Endothelial cell of umbilical vein (primary cell): Measurements from ENCODE around the gene TMSB10. TPM values are rescaled to one million over a fixed set of nuclear protein-coding genes. Genes with fewer than 3 reads are reported as not detected.
A peak's percentile ranks its signal among the peaks of the same experiment; 100 is the strongest.

Experiments
- BruUV-seq: library from RNA; stranded (reverse); fragments of 400-500 nt; replicated peaks from 2 replicates; lab custom pipeline; 2021; lab: Mats Ljungman, UMichigan
- CTCF ChIA-PET: fragments of 300-600, 350-600 bp; sonication (Branson Sonifier 250); formaldehyde crosslinking; loops from one replicate; lab custom pipeline; 2021; ENCODE audit warnings: antibody characterized with exemption, inconsistent platforms; lab: Charles Lee
- POLR2A ChIA-PET: fragments of 300-600, 350-600 bp; sonication (Branson Sonifier 250); formaldehyde crosslinking; loops from one replicate; lab custom pipeline; 2021; ENCODE audit warnings: antibody characterized with exemption, inconsistent platforms; lab: Charles Lee
- DNase-seq: peaks from one replicate; pipeline ENCODE4 v3.0.0-alpha.2; 2011; ENCODE audit warnings: low read depth, low spot score
- FAIRE-seq: peaks from 2 replicates; lab custom pipeline; 2011; peaks lifted over from hg19 to GRCh38; lab: Jason Lieb, UNC
- H2AFZ ChIP-seq: 2 replicates; pipeline ENCODE4 v1.6.0; 2012; ENCODE audit warnings: low read depth, low read length, control low read depth, inconsistent platforms
- H3K27ac ChIP-seq: 2 replicates; pipeline ENCODE4 v1.5.1; 2011; ENCODE audit warnings: low read depth, mild to moderate bottlenecking, control low read depth, low read length, moderate library complexity; ENCODE audit not compliant: insufficient read depth
- H3K27me3 ChIP-seq, 2 experiments: 2 replicates each; pipeline versions ENCODE4 v1.6.0 to v1.6.1; 2011; ENCODE audit warnings: low read length in 2 of 2, mixed read lengths in 1 of 2; ENCODE audit not compliant: control insufficient read depth in 2 of 2, insufficient read depth in 2 of 2
- H3K36me3 ChIP-seq, 2 experiments: 2 replicates in 1 of 2; 3 replicates in 1 of 2; pipeline ENCODE4 v1.5.1; 2011; ENCODE audit warnings: low read length in 2 of 2, mild to moderate bottlenecking in 1 of 2, moderate library complexity in 1 of 2; ENCODE audit not compliant: control insufficient read depth in 2 of 2, insufficient read depth in 2 of 2; ENCODE audit errors: extremely low read depth in 1 of 2
- H3K4me1 ChIP-seq: 3 replicates; pipeline ENCODE4 v1.5.1; 2011; ENCODE audit warnings: mild to moderate bottlenecking, low read length; ENCODE audit not compliant: control insufficient read depth, insufficient read depth; ENCODE audit errors: extremely low read depth
- H3K4me2 ChIP-seq: 2 replicates; pipeline ENCODE4 v1.6.1; 2011; ENCODE audit warnings: low read length, control low read depth, mixed read lengths; ENCODE audit not compliant: insufficient read depth
- H3K4me3 ChIP-seq, 3 experiments: fragments of 200-600 bp in 1 of 3; sonication (generic), shearing (Covaris generic) in 1 of 3; replicated peaks in 1 of 3; 2 replicates each; pipeline ENCODE4 v1.5.1; 2011 to 2016; ENCODE audit warnings: control low read depth in 3 of 3, low read length in 3 of 3, mild to moderate bottlenecking in 2 of 3, inconsistent platforms in 1 of 3, low read depth in 1 of 3, moderate library complexity in 1 of 3; ENCODE audit not compliant: insufficient read depth in 1 of 3
- H3K79me2 ChIP-seq: 2 replicates; pipeline ENCODE4 v1.6.0; 2012; ENCODE audit warnings: low read length, inconsistent platforms; ENCODE audit not compliant: control insufficient read depth, insufficient read depth
- H3K9ac ChIP-seq: replicated peaks from 2 replicates; pipeline ENCODE3; 2011; ENCODE audit warnings: low read length, control low read depth; ENCODE audit not compliant: insufficient read depth; ENCODE audit errors: extremely low read depth
- H3K9me1 ChIP-seq: replicated peaks from 3 replicates; pipeline ENCODE4 v1.6.0; 2011; ENCODE audit warnings: mild to moderate bottlenecking, low read length; ENCODE audit not compliant: control insufficient read depth, insufficient read depth; ENCODE audit errors: extremely low read depth
- H3K9me3 ChIP-seq: replicated peaks from 2 replicates; pipeline ENCODE4 v1.5.1; 2012; ENCODE audit warnings: low read length, inconsistent platforms; ENCODE audit not compliant: control insufficient read depth, insufficient read depth
- H4K20me1 ChIP-seq: replicated peaks from 2 replicates; pipeline ENCODE3; 2011; ENCODE audit warnings: mild to moderate bottlenecking, low read length; ENCODE audit not compliant: control insufficient read depth, insufficient read depth; ENCODE audit errors: extremely low read depth
- EZH2 ChIP-seq: IDR thresholded peaks from 2 replicates; pipeline ENCODE4 v1.6.1; 2012; ENCODE audit warnings: borderline replicate concordance, low read depth, mild to moderate bottlenecking, moderate library complexity, low read length, inconsistent platforms; ENCODE audit not compliant: severe bottlenecking
- FOS ChIP-seq: IDR thresholded peaks from 2 replicates; pipeline ENCODE4 v1.6.1; 2011; ENCODE audit warnings: mild to moderate bottlenecking, low read length, moderate library complexity, borderline replicate concordance; ENCODE audit not compliant: insufficient read depth
- GATA2 ChIP-seq: IDR thresholded peaks from 2 replicates; pipeline ENCODE4 v1.7.0; 2011; ENCODE audit warnings: low read depth, mild to moderate bottlenecking, moderate library complexity, mixed read lengths, low read length; ENCODE audit not compliant: insufficient read length, insufficient read depth
- MYC ChIP-seq: IDR thresholded peaks from one replicate; pipeline ENCODE4 v1.6.1; 2011; ENCODE audit warnings: mild to moderate bottlenecking, low read depth, low read length
- POLR2A ChIP-seq: IDR thresholded peaks from 2 replicates; pipeline ENCODE4 v1.6.1; 2012; ENCODE audit warnings: low read depth, mild to moderate bottlenecking, control low read depth, low read length
- POLR2AphosphoS5 ChIP-seq: IDR thresholded peaks from 2 replicates; pipeline ENCODE4 v1.6.1; 2012; ENCODE audit warnings: low read depth, mild to moderate bottlenecking, control low read depth, low read length, moderate library complexity; ENCODE audit not compliant: insufficient read depth
- dilution Hi-C: fragments of 300-500 bp; cut with MboI; formaldehyde crosslinking; loops from one replicate; pipeline ENCODE4 v1.15.0; 2019; ENCODE audit warnings: low sequenced_read_pairs; ENCODE audit not compliant: extremely low pct_ligation_motif_present
- intact Hi-C: fragments of 100-400 bp; cut with micrococcal nuclease; formaldehyde crosslinking; loops from one replicate; pipeline ENCODE4 v1.10.0; 2022
- polyA plus RNA-seq, 4 experiments: library from polyadenylated mRNA; depleted of rRNA in 3 of 4; stranded (reverse) in 3 of 4; unstranded in 1 of 4; fragments of >200 nt; gene quantifications; 2 replicates each; pipeline versions ENCODE4 v1.2.1 to v1.2.3, GENCODE V29; 2011 to 2012; ENCODE audit warnings: missing spikeins in 1 of 4
- total RNA-seq: library from RNA; stranded (reverse); gene quantifications from 2 replicates; pipeline ENCODE4 v1.2.3, GENCODE V29; 2021
- TF ChIP-seq, protein P1 (sequence below), 2 donors: IDR thresholded peaks; 1 replicate in 1 of 2; 2 replicates in 1 of 2; pipeline ENCODE4 v1.5.1; 2011; ENCODE audit warnings: low read length in 2 of 2, mild to moderate bottlenecking in 2 of 2, moderate library complexity in 2 of 2, control low read depth in 1 of 2, inconsistent platforms in 1 of 2, low read depth in 1 of 2; ENCODE audit not compliant: insufficient read depth in 1 of 2; ENCODE audit errors: extremely low read depth in 1 of 2
- TF ChIP-seq, protein P2 (sequence below): IDR thresholded peaks from 2 replicates; pipeline ENCODE4 v1.6.1; 2011; ENCODE audit not compliant: insufficient read depth, insufficient read length

The TMSB10 gene
- total and polyA plus RNA-seq, 2 donors (not counting 3 experiments of a cell fraction or from before 2014, with no cell fraction given): 2,774 to 4,015 TPM

DNA sequence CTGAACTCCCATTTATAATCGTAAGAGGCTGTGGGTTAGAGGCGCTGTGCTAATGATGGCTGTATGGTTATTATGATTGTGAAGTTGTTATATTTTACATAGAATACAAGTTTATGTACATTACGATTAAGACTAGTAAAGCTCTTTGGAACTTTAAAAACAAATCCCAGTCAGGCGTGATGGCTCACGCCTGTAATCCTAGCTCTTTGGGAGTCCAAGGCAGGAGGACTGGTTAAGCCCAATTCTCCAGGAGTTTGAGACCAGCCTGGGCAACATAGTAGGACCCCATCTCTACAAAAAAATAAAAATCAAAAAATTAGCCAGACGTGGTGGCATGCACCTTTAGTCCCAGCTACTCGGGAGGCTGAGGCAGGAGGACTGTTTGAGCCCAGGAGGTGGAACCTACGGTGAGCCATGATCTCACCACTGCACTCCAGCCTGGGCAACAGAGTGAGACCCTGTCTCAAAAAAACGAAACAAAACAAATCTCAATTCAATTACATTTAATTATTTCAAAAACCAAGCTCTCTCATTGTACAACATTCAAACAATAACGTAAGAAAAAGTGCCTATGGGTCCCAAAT, 41.6 kb downstream of the TMSB10 start:
- Histone ChIP-seq H3K27me3 (no peaks in the 10 kb centered on the region), H2AFZ (no peak overlapping the region), H3K9ac (no peak overlapping the region), H3K27ac (peak overlapping the region; percentile 81), H4K20me1 (no peaks in the 10 kb centered on the region), H3K79me2 (no peaks in the 10 kb centered on the region), H3K4me2 (no peak overlapping the region), H3K9me1 (no peaks in the 10 kb centered on the region), H3K9me3 (no peaks in the 10 kb centered on the region), H3K4me3 (no peak overlapping the region), H3K4me1 (peaks cover 11% of the 10 kb centered on the region), H3K36me3 (no peaks in the 10 kb centered on the region)
- intact Hi-C loops (loop anchor here (2.0 kb wide), 1 partner anchor 24 kb away; the partner anchor contains the start of gene KCMF1), dilution Hi-C loops (no loop called here)
- FAIRE-seq: no peak
- ChIA-PET CTCF (interaction anchor here (0.6 to 4.5 kb wide), 5 partner anchors 10 to 71 kb away, joined by 5 to 19 read pairs (median 6); no protein-coding TSS in a partner anchor), POLR2A (interaction anchor here (0.9 to 2.2 kb wide), 2 partner anchors 12 to 40 kb away, joined by 3 to 10 read pairs; no protein-coding TSS in a partner anchor)
- TF ChIP-seq POLR2A (no peak), GATA2 (no peak), EZH2 (no peak), POLR2AphosphoS5 (no peak), MYC (no peak), FOS (no peak)
- TF ChIP-seq, protein P1, sequence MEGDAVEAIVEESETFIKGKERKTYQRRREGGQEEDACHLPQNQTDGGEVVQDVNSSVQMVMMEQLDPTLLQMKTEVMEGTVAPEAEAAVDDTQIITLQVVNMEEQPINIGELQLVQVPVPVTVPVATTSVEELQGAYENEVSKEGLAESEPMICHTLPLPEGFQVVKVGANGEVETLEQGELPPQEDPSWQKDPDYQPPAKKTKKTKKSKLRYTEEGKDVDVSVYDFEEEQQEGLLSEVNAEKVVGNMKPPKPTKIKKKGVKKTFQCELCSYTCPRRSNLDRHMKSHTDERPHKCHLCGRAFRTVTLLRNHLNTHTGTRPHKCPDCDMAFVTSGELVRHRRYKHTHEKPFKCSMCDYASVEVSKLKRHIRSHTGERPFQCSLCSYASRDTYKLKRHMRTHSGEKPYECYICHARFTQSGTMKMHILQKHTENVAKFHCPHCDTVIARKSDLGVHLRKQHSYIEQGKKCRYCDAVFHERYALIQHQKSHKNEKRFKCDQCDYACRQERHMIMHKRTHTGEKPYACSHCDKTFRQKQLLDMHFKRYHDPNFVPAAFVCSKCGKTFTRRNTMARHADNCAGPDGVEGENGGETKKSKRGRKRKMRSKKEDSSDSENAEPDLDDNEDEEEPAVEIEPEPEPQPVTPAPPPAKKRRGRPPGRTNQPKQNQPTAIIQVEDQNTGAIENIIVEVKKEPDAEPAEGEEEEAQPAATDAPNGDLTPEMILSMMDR (IDR thresholded peaks at IDR 0.05; ENCODE audit: extremely low read depth in 1 of 2, insufficient read depth in 1 of 2, low read depth in 1 of 2, low read length in 2 of 2): no peak
- TF ChIP-seq, protein P2, sequence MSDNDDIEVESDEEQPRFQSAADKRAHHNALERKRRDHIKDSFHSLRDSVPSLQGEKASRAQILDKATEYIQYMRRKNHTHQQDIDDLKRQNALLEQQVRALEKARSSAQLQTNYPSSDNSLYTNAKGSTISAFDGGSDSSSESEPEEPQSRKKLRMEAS: no peak
- BruUV-seq: no TSS peak
- DNase-seq: no peak
